Liver (tissue), 9 donors: ENCODE data around the gene ITPK1. TPM values are rescaled to one million over a fixed set of nuclear protein-coding genes. Genes with fewer than 3 reads are reported as not detected.
A peak's percentile ranks its signal among the peaks of the same experiment; 100 is the strongest.

Source experiments
- DNase-seq: peaks from one replicate; pipeline ENCODE4 v3.0.0-alpha.2; 2017; ENCODE audit warnings: low spot score
- H3K27ac ChIP-seq, 2 donors: one replicate each; pipeline ENCODE4 v1.7.0; 2013; ENCODE audit warnings: inconsistent platforms in 2 of 2, low read length in 2 of 2, control low read depth in 1 of 2, low read depth in 1 of 2, mild to moderate bottlenecking in 1 of 2
- H3K27me3 ChIP-seq, 4 donors: one replicate each; pipeline versions ENCODE4 v1.6.1 to v1.7.0; 2013; ENCODE audit warnings: low read length in 3 of 4, inconsistent platforms in 1 of 4, mild to moderate bottlenecking in 1 of 4, moderate library complexity in 1 of 4; ENCODE audit not compliant: control insufficient read depth in 4 of 4, insufficient read depth in 4 of 4
- H3K36me3 ChIP-seq, 4 donors: one replicate each; pipeline versions ENCODE4 v1.6.1 to v1.7.0; 2013; ENCODE audit warnings: low read length in 3 of 4, mild to moderate bottlenecking in 3 of 4, low read depth in 1 of 4, moderate library complexity in 1 of 4; ENCODE audit not compliant: control insufficient read depth in 4 of 4, insufficient read depth in 3 of 4
- H3K4me1 ChIP-seq, 4 donors: one replicate each; pipeline versions ENCODE4 v1.6.1 to v1.7.0; 2013; ENCODE audit warnings: low read length in 3 of 4, mild to moderate bottlenecking in 3 of 4, moderate library complexity in 1 of 4; ENCODE audit not compliant: control insufficient read depth in 4 of 4, insufficient read depth in 4 of 4
- H3K4me3 ChIP-seq, 3 donors: one replicate each; pipeline versions ENCODE4 v1.6.1 to v1.7.0; 2013; ENCODE audit warnings: low read length in 3 of 3, control low read depth in 1 of 3, low read depth in 1 of 3, mild to moderate bottlenecking in 1 of 3
- H3K9ac ChIP-seq, 2 donors: one replicate each; pipeline ENCODE4 v1.7.0; 2013; ENCODE audit warnings: low read length in 2 of 2, mild to moderate bottlenecking in 2 of 2, moderate library complexity in 2 of 2, control low read depth in 1 of 2, low read depth in 1 of 2
- H3K9me3 ChIP-seq, 4 donors: one replicate each; pipeline versions ENCODE4 v1.6.1 to v1.7.0; 2013; ENCODE audit warnings: low read length in 3 of 4; ENCODE audit not compliant: control insufficient read depth in 4 of 4
- ATF3 ChIP-seq: IDR thresholded peaks from 2 replicates; pipeline ENCODE4 v1.6.1; 2016; ENCODE audit warnings: antibody characterized with exemption
- CTCF ChIP-seq: fragments of 150-350 bp; IDR thresholded peaks from 2 replicates; pipeline ENCODE4 v1.5.1; 2017; ENCODE audit warnings: improper control_type of control experiment, low read depth, low read length; ENCODE audit not compliant: missing input control
- EGR1 ChIP-seq, 2 donors: IDR thresholded peaks; 2 replicates each; pipeline ENCODE4 v1.6.1; 2016 to 2018; ENCODE audit warnings: antibody characterized with exemption in 2 of 2, low read depth in 2 of 2
- FOXA1 ChIP-seq: IDR thresholded peaks from 2 replicates; pipeline ENCODE4 v1.6.1; 2016; ENCODE audit warnings: antibody characterized with exemption
- FOXA2 ChIP-seq: IDR thresholded peaks from 2 replicates; pipeline ENCODE4 v1.6.1; 2016; ENCODE audit warnings: antibody characterized with exemption
- GABPA ChIP-seq, 2 donors: IDR thresholded peaks in 1 of 2; conservative IDR thresholded peaks in 1 of 2; 2 replicates each; pipeline ENCODE4 v1.6.1; 2016; ENCODE audit warnings: antibody characterized with exemption in 2 of 2, mild to moderate bottlenecking in 1 of 2, moderate library complexity in 1 of 2
- HNF4A ChIP-seq, 2 donors: conservative IDR thresholded peaks; 2 replicates each; pipeline ENCODE4 v1.6.1; 2016; ENCODE audit warnings: antibody characterized with exemption in 2 of 2, mild to moderate bottlenecking in 2 of 2
- HNF4G ChIP-seq: IDR thresholded peaks from 2 replicates; pipeline ENCODE4 v1.6.1; 2016; ENCODE audit warnings: antibody characterized with exemption
- JUND ChIP-seq, 2 donors: IDR thresholded peaks; 2 replicates each; pipeline ENCODE4 v1.6.1; 2016; ENCODE audit warnings: antibody characterized with exemption in 2 of 2
- MAX ChIP-seq: IDR thresholded peaks from 2 replicates; pipeline ENCODE4 v1.6.1; 2016; ENCODE audit warnings: antibody characterized with exemption
- NR2F2 ChIP-seq: IDR thresholded peaks from 2 replicates; pipeline ENCODE4 v1.6.1; 2016; ENCODE audit warnings: antibody characterized with exemption
- RAD21 ChIP-seq, 2 donors: IDR thresholded peaks; 2 replicates each; pipeline ENCODE4 v1.6.1; 2016; ENCODE audit warnings: antibody characterized with exemption in 2 of 2, mild to moderate bottlenecking in 2 of 2
- REST ChIP-seq: IDR thresholded peaks from 2 replicates; pipeline ENCODE4 v1.6.1; 2016; ENCODE audit warnings: antibody characterized with exemption, mild to moderate bottlenecking
- RXRA ChIP-seq, 2 donors: IDR thresholded peaks; 2 replicates each; pipeline ENCODE4 v1.6.1; 2017 to 2018; ENCODE audit warnings: antibody characterized with exemption in 2 of 2, mild to moderate bottlenecking in 1 of 2
- SP1 ChIP-seq: IDR thresholded peaks from 2 replicates; pipeline ENCODE4 v1.6.1; 2018; ENCODE audit warnings: antibody characterized with exemption, mild to moderate bottlenecking
- TAF1 ChIP-seq: conservative IDR thresholded peaks from 2 replicates; pipeline ENCODE4 v1.6.1; 2016; ENCODE audit warnings: antibody characterized with exemption, mild to moderate bottlenecking
- YY1 ChIP-seq: IDR thresholded peaks from 2 replicates; pipeline ENCODE4 v1.6.1; 2016; ENCODE audit warnings: antibody characterized with exemption, mild to moderate bottlenecking
- ZBTB33 ChIP-seq: IDR thresholded peaks from 2 replicates; pipeline ENCODE4 v1.6.1; 2016; ENCODE audit warnings: antibody characterized with exemption
- WGBS: extraction: QIAGEN DNeasy Blood & Tissue Kit; methylation state at CpG from one replicate; pipeline ENCODE4 v1.1.7; 2013; 5-methylcytosine and 5-hydroxymethylcytosine counted together
- polyA plus RNA-seq, 2 donors: library from polyadenylated mRNA; stranded (reverse) in 1 of 2; unstranded in 1 of 2; fragments of 200-250 nt in 1 of 2; fragments of >200 nt in 1 of 2; fragmentation: Nextera tagmentation in 1 of 2; extraction: Ambion mirVana in 1 of 2; gene quantifications; one replicate each; pipeline versions ENCODE4 v1.2.1 to v1.2.3, GENCODE V29; 2013 to 2015
- total RNA-seq, 2 donors: library from RNA; depleted of rRNA; stranded (reverse); fragments of >200 nt; gene quantifications; one replicate each; pipeline ENCODE4 v1.2.3, GENCODE V29; 2014
- donor health status: healthy.
- donor health status: healthy.
- donor health status: healthy.
- donor health status: healthy.
- donor health status: healthy.

Gene ITPK1
- total and polyA plus RNA-seq, 4 donors, result 9.0 to 41.2 (median 20.4) TPM

GRCh38 chr14:92969871-92970270, 145.9 kb downstream of the ITPK1 start:
- TF ChIP-seq CTCF, result peak; percentile 14
- no peak for TF ChIP-seq REST
- TF ChIP-seq YY1, result peak; percentile 28
- TF ChIP-seq HNF4A (conservative IDR thresholded peaks at IDR 0.05), result peak; percentile 71 to 81
- no peak for TF ChIP-seq ATF3
- TF ChIP-seq HNF4G, result no peak
- peak; percentile 75 for TF ChIP-seq SP1
- no peak for TF ChIP-seq ZBTB33
- no peak for TF ChIP-seq EGR1 (IDR thresholded peaks at IDR 0.05; ENCODE audit: low read depth in 2 of 2)
- TF ChIP-seq RXRA (IDR thresholded peaks at IDR 0.05), result peak; percentile 75 to 92
- no peak for TF ChIP-seq GABPA (IDR thresholded peaks at IDR 0.05 in 1 of 2, conservative IDR thresholded peaks at IDR 0.05 in 1 of 2)
- peak; percentile 50 for TF ChIP-seq MAX
- no peak for TF ChIP-seq FOXA2
- no peak for TF ChIP-seq JUND (IDR thresholded peaks at IDR 0.05)
- no peak for TF ChIP-seq NR2F2
- peak in 1 of 2 donors; percentile 49 for TF ChIP-seq RAD21 (IDR thresholded peaks at IDR 0.05)
- no peak for TF ChIP-seq TAF1
- TF ChIP-seq FOXA1, result no peak
- no peaks in the 10 kb centered on the region for H3K36me3 ChIP-seq
- no peaks in the 10 kb centered on the region for H3K9me3 ChIP-seq
- DNase-seq, result no peak
- H3K4me1 ChIP-seq, result peaks cover 16 to 35% (median 28%) of the 10 kb centered on the region in 4 donors
- 44% methylated on average over 12 of the region's 12 CpGs for WGBS
- H3K27me3 ChIP-seq, result no peaks in the 10 kb centered on the region
- H3K9ac ChIP-seq, result no peak overlapping the region
- H3K4me3 ChIP-seq, result no peak overlapping the region
- H3K27ac ChIP-seq, result peak overlapping the region; percentile 20 to 25
